SU-DHL-6 (cell line): ENCODE measurements around the gene INSR.

Source experiments
- H2AFZ ChIP-seq: fragments of 200-600 bp; sonication (generic); 2 replicates; pipeline ENCODE4 v1.6.1; 2014; ENCODE audit warnings: low read depth, mild to moderate bottlenecking, moderate library complexity, mixed read lengths, antibody characterized with exemption, low read length; ENCODE audit not compliant: severe bottlenecking
- H3F3A ChIP-seq: fragments of 200-600 bp; shearing (Covaris generic); 2 replicates; pipeline ENCODE4 v1.6.0; 2016; ENCODE audit warnings: antibody characterized with exemption, mild to moderate bottlenecking; ENCODE audit not compliant: insufficient read depth
- H3K27ac ChIP-seq: fragments of 200-600 bp; sonication (generic); 2 replicates; pipeline ENCODE4 v1.5.1; 2016; ENCODE audit warnings: low read depth, mild to moderate bottlenecking, low read length, moderate library complexity, mixed read lengths
- H3K27me3 ChIP-seq: fragments of 200-600 bp; sonication (generic), shearing (Covaris generic); 2 replicates; pipeline ENCODE4 v1.6.0; 2014; ENCODE audit warnings: mild to moderate bottlenecking, low read length
- H3K36me3 ChIP-seq: fragments of 200-600 bp; sonication (generic); 2 replicates; pipeline ENCODE4 v1.6.1; 2014; ENCODE audit warnings: mild to moderate bottlenecking, low read length, mixed read lengths
- H3K4me2 ChIP-seq: fragments of 300-600, 200-600 bp; shearing (Covaris generic), sonication (generic); 2 replicates; pipeline ENCODE4 v1.6.0; 2014; ENCODE audit warnings: low read length, low read depth, mild to moderate bottlenecking; ENCODE audit not compliant: poor library complexity, severe bottlenecking
- H3K4me3 ChIP-seq: fragments of 200-600 bp; sonication (generic); 2 replicates; pipeline ENCODE4 v1.5.1; 2014; ENCODE audit warnings: antibody characterized with exemption, low read length, mild to moderate bottlenecking, mixed read lengths; ENCODE audit not compliant: insufficient read depth, poor library complexity, severe bottlenecking
- H3K79me2 ChIP-seq: fragments of 200-600 bp; sonication (generic); 2 replicates; pipeline ENCODE4 v1.6.1; 2014; ENCODE audit warnings: mild to moderate bottlenecking, low read length, moderate library complexity; ENCODE audit not compliant: insufficient read depth
- H3K9ac ChIP-seq: fragments of 200-600 bp; sonication (generic); 2 replicates; pipeline ENCODE4 v1.7.0; 2014; ENCODE audit warnings: mild to moderate bottlenecking, low read length
- H3K9me2 ChIP-seq: fragments of 200-600 bp; sonication (generic); replicated peaks from 2 replicates; pipeline ENCODE4 v1.6.1; 2014; ENCODE audit warnings: low read length; ENCODE audit not compliant: insufficient read depth
- H3K9me3 ChIP-seq: fragments of 200-600 bp; sonication (generic); 2 replicates; pipeline ENCODE4 v1.6.1; 2014; ENCODE audit warnings: low read length, mixed read lengths; ENCODE audit not compliant: insufficient read depth
- H4K20me1 ChIP-seq: fragments of 200-600 bp; sonication (generic); 2 replicates; pipeline ENCODE4 v1.6.1; 2014; ENCODE audit warnings: low read depth, mild to moderate bottlenecking, antibody characterized with exemption, low read length, moderate library complexity, mixed read lengths
- EZH2phosphoT487 ChIP-seq: fragments of 200-600 bp; sonication (generic), shearing (Covaris generic); conservative IDR thresholded peaks from 2 replicates; pipeline ENCODE4 v1.6.1; 2018; ENCODE audit warnings: mild to moderate bottlenecking, antibody characterized with exemption, low read length, moderate library complexity, mixed read lengths
- TF ChIP-seq, protein P1 (sequence below): fragments of 200-600 bp; sonication (generic); IDR thresholded peaks from one replicate; pipeline ENCODE4 v1.5.1; 2017; ENCODE audit warnings: antibody characterized with exemption, mild to moderate bottlenecking, low read length, moderate library complexity; ENCODE audit not compliant: insufficient read depth, poor library complexity, severe bottlenecking

INSR gene

DNA sequence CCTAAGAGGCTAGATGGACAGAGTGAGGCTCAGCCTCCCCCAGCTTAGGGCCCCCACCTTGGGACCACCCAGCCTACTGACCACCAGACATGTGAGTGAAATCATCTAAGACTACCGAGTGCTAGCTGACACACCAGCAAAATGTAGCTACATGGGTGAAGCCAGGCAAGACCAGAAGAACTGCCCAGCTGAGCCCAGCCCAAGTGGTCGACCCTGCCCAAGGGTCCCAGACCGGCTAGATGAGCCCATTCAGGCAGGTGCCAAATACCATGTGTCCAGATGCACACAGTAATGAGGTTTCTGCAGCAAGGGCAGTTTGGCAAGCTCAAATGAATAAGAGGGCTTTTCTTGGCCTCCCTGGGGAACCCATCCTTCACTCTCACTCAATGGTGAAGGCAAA, 168.1 kb downstream of the INSR start:
- no peak overlapping the region for H3K4me3 ChIP-seq
- no peaks in the 10 kb centered on the region for H3K9me3 ChIP-seq
- TF ChIP-seq, protein P1, sequence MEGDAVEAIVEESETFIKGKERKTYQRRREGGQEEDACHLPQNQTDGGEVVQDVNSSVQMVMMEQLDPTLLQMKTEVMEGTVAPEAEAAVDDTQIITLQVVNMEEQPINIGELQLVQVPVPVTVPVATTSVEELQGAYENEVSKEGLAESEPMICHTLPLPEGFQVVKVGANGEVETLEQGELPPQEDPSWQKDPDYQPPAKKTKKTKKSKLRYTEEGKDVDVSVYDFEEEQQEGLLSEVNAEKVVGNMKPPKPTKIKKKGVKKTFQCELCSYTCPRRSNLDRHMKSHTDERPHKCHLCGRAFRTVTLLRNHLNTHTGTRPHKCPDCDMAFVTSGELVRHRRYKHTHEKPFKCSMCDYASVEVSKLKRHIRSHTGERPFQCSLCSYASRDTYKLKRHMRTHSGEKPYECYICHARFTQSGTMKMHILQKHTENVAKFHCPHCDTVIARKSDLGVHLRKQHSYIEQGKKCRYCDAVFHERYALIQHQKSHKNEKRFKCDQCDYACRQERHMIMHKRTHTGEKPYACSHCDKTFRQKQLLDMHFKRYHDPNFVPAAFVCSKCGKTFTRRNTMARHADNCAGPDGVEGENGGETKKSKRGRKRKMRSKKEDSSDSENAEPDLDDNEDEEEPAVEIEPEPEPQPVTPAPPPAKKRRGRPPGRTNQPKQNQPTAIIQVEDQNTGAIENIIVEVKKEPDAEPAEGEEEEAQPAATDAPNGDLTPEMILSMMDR = no peak
- no peak for TF ChIP-seq EZH2phosphoT487
- H2AFZ ChIP-seq = no peak overlapping the region
- no peaks in the 10 kb centered on the region for H3K27me3 ChIP-seq
- H3F3A ChIP-seq = no peaks in the 10 kb centered on the region
- H3K36me3 ChIP-seq = peaks cover 27% of the 10 kb centered on the region
- no peaks in the 10 kb centered on the region for H3K9me2 ChIP-seq
- H4K20me1 ChIP-seq = no peaks in the 10 kb centered on the region
- H3K27ac ChIP-seq = no peak overlapping the region
- no peak overlapping the region for H3K4me2 ChIP-seq
- H3K79me2 ChIP-seq = no peaks in the 10 kb centered on the region
- no peak overlapping the region for H3K9ac ChIP-seq

DNA sequence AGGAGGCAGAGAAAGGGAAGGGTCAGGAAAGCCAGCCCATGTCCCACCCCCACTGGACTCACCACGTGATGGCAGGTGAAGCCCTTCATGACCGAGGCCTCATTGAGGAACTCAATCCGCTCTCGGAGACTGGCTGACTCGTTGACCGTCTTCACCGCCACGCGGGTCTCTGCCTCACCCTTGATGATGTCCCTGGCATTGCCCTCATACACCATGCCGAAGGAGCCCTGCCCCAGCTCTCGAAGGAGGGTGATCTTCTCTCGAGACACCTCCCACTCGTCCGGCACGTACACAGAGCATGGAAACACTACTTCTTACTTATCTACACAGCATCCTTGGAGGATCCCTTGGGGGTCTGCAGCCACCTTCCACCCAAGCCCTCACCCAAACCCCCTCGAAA, 169.0 kb downstream of the INSR start:
- H3K79me2 ChIP-seq = no peaks in the 10 kb centered on the region
- no peaks in the 10 kb centered on the region for H3K9me3 ChIP-seq
- TF ChIP-seq EZH2phosphoT487 = no peak
- TF ChIP-seq, protein P1 = no peak
- no peak overlapping the region for H3K9ac ChIP-seq
- peaks cover 30% of the 10 kb centered on the region for H3K36me3 ChIP-seq
- no peaks in the 10 kb centered on the region for H3K9me2 ChIP-seq
- no peaks in the 10 kb centered on the region for H4K20me1 ChIP-seq
- H3K27me3 ChIP-seq = no peaks in the 10 kb centered on the region
- H3F3A ChIP-seq = no peaks in the 10 kb centered on the region
- H2AFZ ChIP-seq = no peak overlapping the region
- H3K4me2 ChIP-seq = no peak overlapping the region
- no peak overlapping the region for H3K27ac ChIP-seq
- no peak overlapping the region for H3K4me3 ChIP-seq

DNA sequence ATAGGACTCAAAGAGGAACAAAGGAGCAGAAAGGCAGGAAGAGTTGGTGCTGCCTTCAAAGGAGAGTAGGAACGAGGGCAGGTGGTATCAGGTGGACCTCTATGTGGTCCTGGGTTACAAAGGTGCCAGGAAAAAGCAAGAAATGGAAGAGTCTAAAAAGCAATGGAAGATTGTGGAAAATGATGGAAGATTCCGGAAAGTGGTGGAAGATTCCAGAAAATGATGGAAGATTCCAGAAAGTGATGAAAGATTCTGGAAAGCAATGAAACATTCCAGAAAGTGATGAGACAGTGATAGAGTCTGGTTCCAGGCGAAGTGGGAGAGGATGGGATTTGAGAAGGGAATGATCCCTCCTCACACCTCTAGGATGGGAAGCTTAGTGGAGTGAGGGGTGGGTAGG, 169.4 kb downstream of the INSR start:
- Histone ChIP-seq H3K9me3 (no peaks in the 10 kb centered on the region), H3K4me2 (no peak overlapping the region), H4K20me1 (no peaks in the 10 kb centered on the region), H3F3A (no peaks in the 10 kb centered on the region), H3K4me3 (no peak overlapping the region), H3K36me3 (peaks cover 30% of the 10 kb centered on the region), H3K9ac (no peak overlapping the region), H3K79me2 (no peaks in the 10 kb centered on the region), H3K9me2 (no peaks in the 10 kb centered on the region), H3K27ac (no peak overlapping the region), H2AFZ (no peak overlapping the region), H3K27me3 (no peaks in the 10 kb centered on the region)
- TF ChIP-seq, protein P1 = no peak
- TF ChIP-seq EZH2phosphoT487 = no peak
